Iris pigment epithelial cell (primary cell): ENCODE measurements around the gene RIC3.

Source experiments
- DNase-seq: peaks from one replicate; pipeline ENCODE4 v3.0.0-alpha.2; 2011; ENCODE audit warnings: low read depth

The RIC3 gene

DNA sequence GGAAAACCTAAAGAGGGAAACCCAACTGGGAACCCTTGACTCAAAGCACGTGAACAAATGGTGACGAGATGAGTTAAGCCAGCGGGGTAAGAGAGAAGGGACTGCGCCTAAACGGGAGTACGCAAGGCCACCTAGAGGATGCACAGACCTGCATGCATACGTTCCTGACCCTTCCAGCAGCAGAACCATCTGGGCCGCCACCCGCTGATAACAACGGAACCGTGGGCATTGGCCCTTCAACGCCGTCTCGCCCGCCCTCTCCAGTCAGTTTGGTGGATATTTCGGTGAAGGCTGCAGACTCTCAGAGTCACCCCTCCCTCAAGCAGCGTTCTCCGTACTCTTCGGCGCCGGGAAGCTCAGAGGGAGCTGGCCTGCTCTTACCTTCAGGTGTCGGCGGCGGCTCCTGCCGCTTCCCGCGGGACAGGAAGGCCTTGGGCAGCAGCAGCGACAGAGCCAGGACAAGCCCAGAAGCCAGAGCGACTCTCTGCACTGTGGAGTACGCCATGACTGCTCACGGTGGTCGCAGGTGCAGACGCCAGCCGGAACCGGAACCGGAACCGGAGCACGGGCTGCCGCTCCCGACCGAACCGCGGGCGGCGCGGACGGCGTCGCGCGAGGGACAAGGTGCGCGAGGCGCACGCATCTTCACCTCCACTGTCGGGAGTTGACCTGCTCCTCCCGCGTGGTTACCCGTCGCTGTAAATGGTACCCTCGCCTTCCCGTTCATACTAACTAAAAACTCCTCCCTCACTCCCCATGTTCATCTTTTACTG is at the start of gene RIC3:
Gene RIC3, minus strand, starts transcription at position 541 of the 773 bp plus-strand sequence. Its CDS starts 36 bp downstream, at position 505.
- DNase-seq: no peak

GRCh38 chr11:8218409-8218808 is 49.6 kb upstream of the RIC3 start:
- no peak for DNase-seq

DNA sequence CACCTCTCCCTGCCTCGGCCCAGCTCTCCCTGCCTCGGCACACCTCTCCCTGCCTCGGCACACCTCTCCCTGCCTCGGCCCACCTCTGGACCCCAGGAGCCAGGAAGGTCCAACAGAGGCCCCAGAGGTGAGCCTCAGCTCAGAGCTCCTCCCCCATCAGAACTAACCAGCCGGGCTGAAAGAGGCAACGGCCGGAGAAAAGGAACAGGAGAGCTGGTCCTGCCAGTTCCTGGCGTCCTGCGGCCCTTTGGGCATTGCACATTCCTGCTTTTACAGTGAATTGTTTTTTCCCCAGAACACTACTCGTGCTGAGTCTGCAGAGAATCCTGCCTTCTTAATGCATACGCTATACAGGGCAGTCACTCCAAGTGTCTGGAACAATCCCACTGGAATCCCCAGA is 49.1 kb upstream of the RIC3 start:
- no peak for DNase-seq

- no peak for DNase-seq
These were observed 48.3 kb upstream of the RIC3 start for GRCh38 chr11:8217136-8217535.

GRCh38 chr11:8213376-8213775 is 44.6 kb upstream of the RIC3 start:
- no peak for DNase-seq

GRCh38 chr11:8209208-8209807 is 40.5 kb upstream of the RIC3 start:
- no peak for DNase-seq

- DNase-seq: no peak
These were observed 38.5 kb upstream of the RIC3 start for GRCh38 chr11:8207080-8208000.

- no peak for DNase-seq
These were observed 37.6 kb upstream of the RIC3 start for GRCh38 chr11:8206251-8207079.

- no peak for DNase-seq
These were observed 36.7 kb upstream of the RIC3 start for GRCh38 chr11:8205566-8205965.

- DNase-seq: no peak
These were observed 35.8 kb upstream of the RIC3 start for GRCh38 chr11:8204596-8204995.

DNA sequence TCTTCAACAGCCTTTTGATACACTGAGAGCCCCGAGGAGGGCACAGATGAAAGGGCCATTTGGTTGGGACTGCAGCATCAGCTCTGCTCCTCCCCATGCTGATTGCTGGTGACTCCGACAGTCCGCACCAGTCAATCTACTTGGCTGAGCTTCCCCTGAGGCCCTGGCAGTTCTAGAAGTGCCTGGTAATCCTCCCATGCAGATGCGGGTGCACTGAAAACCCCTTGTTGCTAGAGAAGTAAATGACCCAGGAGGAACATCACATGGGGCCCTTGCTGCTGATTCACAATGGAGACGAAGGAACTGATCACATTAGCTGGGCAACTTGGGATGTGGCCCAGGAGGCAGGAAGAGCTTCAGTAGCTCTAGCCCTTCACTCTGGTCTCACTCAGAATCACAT is 35.2 kb upstream of the RIC3 start:
- no peak for DNase-seq

DNA sequence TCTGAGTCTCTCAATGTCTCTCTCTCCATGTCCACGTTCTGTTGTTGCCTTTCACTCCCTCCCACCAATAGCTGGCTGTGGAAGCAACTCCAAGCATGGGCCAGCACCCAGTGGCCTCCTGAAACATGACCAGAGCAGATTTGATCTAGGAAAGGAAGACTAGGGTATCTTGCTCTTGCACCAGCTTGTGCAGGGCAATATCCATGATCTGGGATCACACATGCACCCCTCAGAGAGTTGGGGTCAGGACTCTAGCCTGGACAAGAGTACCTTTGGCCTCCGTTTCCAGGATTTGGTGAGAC is 34.5 kb upstream of the RIC3 start:
- DNase-seq: no peak

- DNase-seq: no peak
These were observed 33.9 kb upstream of the RIC3 start for GRCh38 chr11:8202516-8203413.

DNA sequence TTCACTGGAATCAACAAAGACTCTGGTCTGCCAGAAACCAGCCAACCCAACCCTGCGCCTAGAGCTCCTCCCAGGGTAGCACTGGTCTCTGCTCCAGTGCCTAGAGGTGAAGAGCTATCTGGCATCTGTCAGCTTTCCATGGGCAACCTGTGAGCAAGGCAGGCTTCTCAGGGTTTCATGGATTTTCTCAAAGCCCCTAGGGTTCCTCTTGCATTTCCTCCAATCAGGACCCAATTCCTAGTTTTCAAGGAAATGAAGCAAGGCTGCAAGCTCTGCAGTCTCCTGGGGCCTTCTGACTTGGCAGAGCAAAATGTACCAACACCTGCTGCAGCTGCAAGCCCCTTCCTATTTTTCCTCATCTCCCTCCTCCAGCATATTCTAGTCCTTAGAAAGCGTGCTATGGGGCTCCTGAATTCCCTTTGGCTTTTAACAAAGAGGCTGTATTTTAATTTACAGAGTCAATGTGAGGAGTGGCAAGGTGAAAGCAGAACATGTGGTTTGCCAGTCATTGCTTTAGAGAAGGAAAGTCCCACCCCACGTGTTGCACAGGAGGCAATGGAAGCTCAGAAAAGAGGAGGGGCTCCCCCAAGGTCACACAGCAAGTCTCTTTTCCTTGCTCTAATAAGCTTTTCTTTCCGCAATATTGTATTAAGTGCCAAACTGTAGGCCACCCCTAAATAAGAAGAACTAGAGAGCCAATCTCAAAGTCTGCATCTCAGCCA is 33.0 kb upstream of the RIC3 start:
- DNase-seq: no peak

DNA sequence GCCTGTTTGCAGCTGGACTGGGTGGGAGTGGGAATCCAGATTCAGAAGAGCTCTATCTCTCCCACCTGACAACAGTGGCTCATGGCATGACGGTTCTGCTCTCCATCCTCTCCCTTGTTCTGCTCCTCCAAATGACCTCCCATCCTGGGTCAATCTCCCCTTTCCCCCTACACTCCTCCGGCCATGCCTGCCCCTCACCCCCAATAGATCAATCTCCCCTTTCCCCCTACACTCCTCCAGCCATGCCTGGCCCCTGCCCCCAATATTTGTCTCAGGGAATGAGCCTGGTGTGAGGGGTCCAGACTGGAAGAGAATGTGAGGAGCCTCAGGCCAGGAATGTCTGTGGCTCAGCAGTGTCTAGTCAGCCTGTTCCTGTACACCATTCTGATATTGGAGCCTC is 30.9 kb upstream of the RIC3 start:
- no peak for DNase-seq

- no peak for DNase-seq
These were observed 27.9 kb upstream of the RIC3 start for GRCh38 chr11:8196749-8197148.

- no peak for DNase-seq
These were observed 26.1 kb upstream of the RIC3 start for GRCh38 chr11:8194956-8195355.

- DNase-seq: no peak
These were observed 24.0 kb upstream of the RIC3 start for GRCh38 chr11:8192896-8193209.

DNA sequence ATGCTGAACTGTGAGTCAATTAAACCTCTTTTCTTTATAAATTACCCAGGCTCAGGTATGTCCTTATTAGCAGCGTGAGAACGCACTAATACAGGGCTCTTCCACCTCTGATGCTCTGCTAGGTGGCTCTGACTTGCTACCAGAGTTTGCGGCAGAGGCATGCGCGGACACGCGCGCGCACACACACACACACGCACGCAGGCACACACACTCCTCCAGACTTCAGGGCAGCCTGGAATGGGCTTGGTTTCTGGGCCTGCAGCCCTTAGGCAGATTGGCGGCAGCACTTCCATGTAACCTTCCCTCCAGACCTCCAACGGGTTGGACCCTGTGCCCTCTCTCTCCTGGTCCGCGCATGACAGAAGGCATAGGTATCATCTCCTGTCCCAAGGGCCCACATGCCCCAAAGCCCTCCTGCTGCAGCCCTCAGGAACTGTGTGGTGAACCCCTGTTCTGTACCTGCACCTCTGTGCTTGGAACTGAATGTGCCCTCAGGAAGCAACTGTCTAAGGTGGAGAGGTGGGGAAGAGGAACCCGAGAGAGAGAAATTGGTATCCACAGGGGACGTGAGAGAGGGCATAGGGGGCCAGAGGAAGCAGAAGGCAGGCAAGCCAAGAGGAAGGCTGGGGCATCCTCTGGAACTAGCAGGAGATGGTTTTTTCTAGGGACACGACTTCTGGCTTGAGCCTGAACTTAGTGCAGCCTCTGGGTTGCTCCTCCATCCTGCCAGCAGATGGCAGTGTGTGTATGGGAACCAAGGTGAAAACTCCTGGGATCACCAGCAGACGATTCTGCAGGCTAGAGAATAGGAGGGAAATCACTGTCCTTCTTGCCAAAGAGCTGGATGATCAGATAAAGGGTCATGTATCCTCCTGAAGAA is 23.4 kb upstream of the RIC3 start:
- peak; percentile 68 for DNase-seq

DNA sequence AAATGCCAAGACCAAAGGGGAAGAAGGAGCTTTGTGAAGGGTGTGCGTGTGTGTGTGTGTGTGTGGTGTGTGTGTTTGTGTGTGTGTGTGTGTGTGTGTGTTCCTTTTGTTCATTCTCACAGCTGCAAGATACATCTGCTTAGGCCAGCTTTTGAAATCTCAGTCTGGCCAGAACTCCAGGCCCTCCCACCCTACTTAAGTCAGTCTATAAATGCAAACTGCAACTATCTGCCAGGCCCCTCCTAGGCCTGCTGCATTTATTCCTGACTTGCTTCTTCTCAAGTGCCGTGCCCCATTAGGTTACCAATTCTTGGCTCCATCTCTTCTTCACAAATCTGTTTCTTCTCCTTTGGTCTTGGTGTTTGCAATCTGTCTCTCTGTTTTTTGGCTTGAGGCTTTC is 21.6 kb upstream of the RIC3 start:
- no peak for DNase-seq
